GM21423 (cell line): ENCODE data around the gene DTD2.

Source experiments
- ATAC-seq: cut with Tn5 transposase; IDR thresholded peaks from one replicate; pipeline ENCODE4 v1.9.1; 2021; ENCODE audit warnings: mild to moderate bottlenecking, moderate library complexity; ENCODE audit not compliant: unreplicated experiment

The DTD2 gene

GRCh38 chr14:31408421-31408820, 48.9 kb downstream of the DTD2 start:
- no peak for ATAC-seq

GRCh38 chr14:31405599-31406232, 51.6 kb downstream of the DTD2 start:
- ATAC-seq: no peak

GRCh38 chr14:31405106-31405505, 52.2 kb downstream of the DTD2 start:
- no peak for ATAC-seq

GRCh38 chr14:31403707-31404106, 53.6 kb downstream of the DTD2 start:
- no peak for ATAC-seq

GRCh38 chr14:31402764-31403439, 54.4 kb downstream of the DTD2 start:
- ATAC-seq: no peak

GRCh38 chr14:31401369-31401932, 55.9 kb downstream of the DTD2 start:
- ATAC-seq: no peak

- no peak for ATAC-seq
Measured at GRCh38 chr14:31400031-31400638, 57.2 kb downstream of the DTD2 start.
